GM12892 (cell line): ENCODE measurements around the gene CAP2.

Experiments used
- POLR2A ChIP-seq: IDR thresholded peaks from 2 replicates; pipeline ENCODE4 v1.6.1; 2011; ENCODE audit warnings: low read depth, low read length, control low read depth
- POLR2AphosphoS5 ChIP-seq: IDR thresholded peaks from 2 replicates; pipeline ENCODE4 v1.6.1; 2011; ENCODE audit warnings: low read depth, low read length, control low read depth
- TAF1 ChIP-seq: IDR thresholded peaks from 2 replicates; pipeline ENCODE4 v1.6.1; 2011; ENCODE audit warnings: low read depth, mild to moderate bottlenecking, control low read depth, low read length, borderline replicate concordance

- TF ChIP-seq POLR2A (no peak), POLR2AphosphoS5 (no peak), TAF1 (no peak)
Observed at GRCh38 chr6:17501442-17501841, 108.0 kb downstream of the CAP2 start.
